RWPE1 (cell line): ENCODE measurements around the gene NCKAP5.
"Not testable (repeated sequence)": the region's sequence is repeated elsewhere in the genome, so short reads cannot be mapped to it uniquely, and the experiment has no call there.

Source experiments
- CTCF ChIA-PET: fragments of 350-600 bp; sonication (Branson Sonifier 250); formaldehyde crosslinking; extraction: SDS; loops from one replicate; lab custom pipeline; 2021; lab: Yijun Ruan, JAX
- POLR2A ChIA-PET: fragments of 400-600 bp; formaldehyde crosslinking; extraction: SDS; loops from one replicate; lab custom pipeline; 2020; ENCODE audit warnings: antibody characterized with exemption; ENCODE audit not compliant: low non-redundant PET; lab: Yijun Ruan, JAX
- DNase-seq: peaks from one replicate; pipeline ENCODE4 v3.0.0; 2012; ENCODE audit warnings: low spot score
- H3K27ac ChIP-seq: fragments of 450-650 bp; 2 replicates; pipeline ENCODE4 v1.5.1; 2017
- CTCF ChIP-seq: fragments of 450-650 bp; conservative IDR thresholded peaks from 2 replicates; pipeline ENCODE4 v1.5.1; 2017; ENCODE audit warnings: low read depth, mild to moderate bottlenecking

NCKAP5 gene

GRCh38 chr2:132701810-132702209 lies 866.5 kb downstream of the NCKAP5 start:
- TF ChIP-seq CTCF, result no peak
- H3K27ac ChIP-seq, result no peak overlapping the region
- POLR2A ChIA-PET, result no interaction called here
- DNase-seq, result no peak
- CTCF ChIA-PET, result interaction anchor here (0.6 kb wide), 1 partner anchor 25 kb away, joined by 6 read pairs; no protein-coding TSS in a partner anchor

GRCh38 chr2:132699802-132700201 lies 868.5 kb downstream of the NCKAP5 start:
- CTCF ChIA-PET, POLR2A ChIA-PET, DNase-seq, H3K27ac ChIP-seq: not testable (repeated sequence)

- DNase-seq, CTCF ChIA-PET, H3K27ac ChIP-seq, POLR2A ChIA-PET: not testable (repeated sequence)
These were observed 869.9 kb downstream of the NCKAP5 start for GRCh38 chr2:132698347-132698746.

GRCh38 chr2:132697556-132698205 lies 870.6 kb downstream of the NCKAP5 start:
- DNase-seq, result no peak
- POLR2A ChIA-PET, result no interaction called here
- H3K27ac ChIP-seq, result no peak overlapping the region
- TF ChIP-seq CTCF, result no peak
- CTCF ChIA-PET, result interaction anchor here (0.7 kb wide), 1 partner anchor 1284 kb away, joined by 4 read pairs; no protein-coding TSS in a partner anchor

- CTCF ChIA-PET, result no interaction called here
- TF ChIP-seq CTCF, result no peak
- no peak for DNase-seq
- POLR2A ChIA-PET, result no interaction called here
- no peak overlapping the region for H3K27ac ChIP-seq
These were observed 875.4 kb downstream of the NCKAP5 start for GRCh38 chr2:132692816-132693215.

DNA sequence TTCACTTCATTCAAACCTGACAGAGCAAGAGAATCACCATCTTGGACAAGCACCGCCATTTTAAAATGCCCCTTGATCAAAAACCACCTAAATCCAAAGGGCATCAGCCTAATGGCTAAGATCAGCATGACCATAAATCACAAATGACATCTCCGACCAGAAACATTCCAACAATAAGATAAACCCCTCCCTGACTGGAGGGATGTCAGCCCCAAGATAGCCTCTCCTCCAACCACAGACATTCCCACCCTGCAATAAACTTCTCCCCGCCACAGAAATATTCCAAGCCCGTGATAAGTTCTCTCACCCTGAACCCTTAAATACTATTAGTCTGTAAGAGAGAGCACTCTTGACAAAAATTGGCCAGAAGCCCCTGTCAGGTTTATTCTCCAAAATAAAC lies 876.7 kb downstream of the NCKAP5 start:
- H3K27ac ChIP-seq, result no peak overlapping the region
- DNase-seq, result no peak
- CTCF ChIA-PET, result no interaction called here
- TF ChIP-seq CTCF, result no peak
- POLR2A ChIA-PET, result no interaction called here

- no peak for DNase-seq
- CTCF ChIA-PET, result interaction anchor here (0.7 kb wide), 1 partner anchor 453 kb away, joined by 4 read pairs; no protein-coding TSS in a partner anchor
- POLR2A ChIA-PET, result no interaction called here
- no peak for TF ChIP-seq CTCF
- H3K27ac ChIP-seq, result no peak overlapping the region
These were observed 877.5 kb downstream of the NCKAP5 start for GRCh38 chr2:132690664-132691303.
